ENCODE data around the gene COL18A1. TPM values are rescaled to one million over a fixed set of nuclear protein-coding genes. Genes with fewer than 3 reads are reported as not detected.

COL18A1 gene
- total RNA-seq, 1 experiment from 2014 or later: 3.3 TPM

- BruUV-seq (replicated peaks): no TSS peak
- no peak for DNase-seq (ENCODE audit: low spot score)
- H3K27ac ChIP-seq (ENCODE audit: low read depth, low read length, poor library complexity, severe bottlenecking): no peak overlapping the region
- TF ChIP-seq EZH2 (IDR thresholded peaks at IDR 0.05; ENCODE audit: borderline replicate concordance, low read depth, low read length, poor library complexity, severe bottlenecking) (no peak), CTCF (conservative IDR thresholded peaks at IDR 0.05; ENCODE audit: low read depth, low read length) (no peak)
- CTCF ChIA-PET: no interaction called here
- intact Hi-C loops (cut with micrococcal nuclease; ENCODE audit: unreplicated experiment): no loop called here
- H3K27me3 ChIP-seq (replicated peaks; ENCODE audit: insufficient read depth, low read depth, low read length, poor library complexity): no peaks in the 10 kb centered on the region
- H3K4me3 ChIP-seq (ENCODE audit: low read depth, low read length, poor library complexity, severe bottlenecking): no peak overlapping the region
- H3K4me1 ChIP-seq (ENCODE audit: insufficient read depth, low read length, poor library complexity, severe bottlenecking): no peaks in the 10 kb centered on the region
- H3K9me3 ChIP-seq (ENCODE audit: low read depth, low read length, poor library complexity, severe bottlenecking): no peaks in the 10 kb centered on the region
- POLR2A ChIA-PET (ENCODE audit: low non-redundant PET): no interaction called here
- H3K36me3 ChIP-seq (ENCODE audit: insufficient read depth, low read length, poor library complexity, severe bottlenecking): no peaks in the 10 kb centered on the region
Observed at GRCh38 chr21:45384656-45385548, 20.1 kb upstream of the COL18A1 start.

GRCh38 chr21:45385549-45386050, 19.4 kb upstream of the COL18A1 start:
- no peaks in the 10 kb centered on the region for H3K36me3 ChIP-seq (ENCODE audit: insufficient read depth, low read length, poor library complexity, severe bottlenecking)
- intact Hi-C loops (cut with micrococcal nuclease; ENCODE audit: unreplicated experiment): no loop called here
- no peaks in the 10 kb centered on the region for H3K4me1 ChIP-seq (ENCODE audit: insufficient read depth, low read length, poor library complexity, severe bottlenecking)
- POLR2A ChIA-PET (ENCODE audit: low non-redundant PET): no interaction called here
- no peaks in the 10 kb centered on the region for H3K27me3 ChIP-seq (replicated peaks; ENCODE audit: insufficient read depth, low read depth, low read length, poor library complexity)
- DNase-seq (ENCODE audit: low spot score): no peak
- H3K4me3 ChIP-seq (ENCODE audit: low read depth, low read length, poor library complexity, severe bottlenecking): no peak overlapping the region
- CTCF ChIA-PET: no interaction called here
- no peak overlapping the region for H3K27ac ChIP-seq (ENCODE audit: low read depth, low read length, poor library complexity, severe bottlenecking)
- TF ChIP-seq EZH2 (IDR thresholded peaks at IDR 0.05; ENCODE audit: borderline replicate concordance, low read depth, low read length, poor library complexity, severe bottlenecking) (no peak), CTCF (conservative IDR thresholded peaks at IDR 0.05; ENCODE audit: low read depth, low read length) (no peak)
- no TSS peak for BruUV-seq (replicated peaks)
- H3K9me3 ChIP-seq (ENCODE audit: low read depth, low read length, poor library complexity, severe bottlenecking): no peaks in the 10 kb centered on the region

GRCh38 chr21:45386336-45386727, 18.6 kb upstream of the COL18A1 start:
- ChIA-PET CTCF (no interaction called here), POLR2A (ENCODE audit: low non-redundant PET) (no interaction called here)
- intact Hi-C loops (cut with micrococcal nuclease; ENCODE audit: unreplicated experiment): no loop called here
- no peaks in the 10 kb centered on the region for H3K4me1 ChIP-seq (ENCODE audit: insufficient read depth, low read length, poor library complexity, severe bottlenecking)
- H3K9me3 ChIP-seq (ENCODE audit: low read depth, low read length, poor library complexity, severe bottlenecking): no peaks in the 10 kb centered on the region
- no peak overlapping the region for H3K27ac ChIP-seq (ENCODE audit: low read depth, low read length, poor library complexity, severe bottlenecking)
- BruUV-seq (replicated peaks): no TSS peak
- H3K27me3 ChIP-seq (replicated peaks; ENCODE audit: insufficient read depth, low read depth, low read length, poor library complexity): no peaks in the 10 kb centered on the region
- no peak for DNase-seq (ENCODE audit: low spot score)
- H3K4me3 ChIP-seq (ENCODE audit: low read depth, low read length, poor library complexity, severe bottlenecking): no peak overlapping the region
- no peak for TF ChIP-seq CTCF (conservative IDR thresholded peaks at IDR 0.05; ENCODE audit: low read depth, low read length)
- H3K36me3 ChIP-seq (ENCODE audit: insufficient read depth, low read length, poor library complexity, severe bottlenecking): no peaks in the 10 kb centered on the region
